Measurements from ENCODE around the gene ENTPD2. TPM values are rescaled to one million over a fixed set of nuclear protein-coding genes. Genes with fewer than 3 reads are reported as not detected.

Gene ENTPD2
- polyA plus RNA-seq, 3 donors: 5.5 to 7.4 (median 7.3) TPM

- DNase-seq: no peak
These were observed 21.8 kb downstream of the ENTPD2 start, which contains the start of gene FUT7 for GRCh38 chr9:137031904-137032640. TSS of gene FUT7 (minus strand) at chr9:137032088. CDS start at chr9:137031991, 97 bp downstream.

GRCh38 chr9:137030538-137031527, 23.0 kb downstream of the ENTPD2 start:
- DNase-seq: no peak

GRCh38 chr9:137030006-137030405, 23.9 kb downstream of the ENTPD2 start:
- no peak for DNase-seq

GRCh38 chr9:137029058-137029936, 24.6 kb downstream of the ENTPD2 start:
- no peak for DNase-seq

GRCh38 chr9:137028263-137029057, 25.4 kb downstream of the ENTPD2 start:
- DNase-seq: no peak

DNA sequence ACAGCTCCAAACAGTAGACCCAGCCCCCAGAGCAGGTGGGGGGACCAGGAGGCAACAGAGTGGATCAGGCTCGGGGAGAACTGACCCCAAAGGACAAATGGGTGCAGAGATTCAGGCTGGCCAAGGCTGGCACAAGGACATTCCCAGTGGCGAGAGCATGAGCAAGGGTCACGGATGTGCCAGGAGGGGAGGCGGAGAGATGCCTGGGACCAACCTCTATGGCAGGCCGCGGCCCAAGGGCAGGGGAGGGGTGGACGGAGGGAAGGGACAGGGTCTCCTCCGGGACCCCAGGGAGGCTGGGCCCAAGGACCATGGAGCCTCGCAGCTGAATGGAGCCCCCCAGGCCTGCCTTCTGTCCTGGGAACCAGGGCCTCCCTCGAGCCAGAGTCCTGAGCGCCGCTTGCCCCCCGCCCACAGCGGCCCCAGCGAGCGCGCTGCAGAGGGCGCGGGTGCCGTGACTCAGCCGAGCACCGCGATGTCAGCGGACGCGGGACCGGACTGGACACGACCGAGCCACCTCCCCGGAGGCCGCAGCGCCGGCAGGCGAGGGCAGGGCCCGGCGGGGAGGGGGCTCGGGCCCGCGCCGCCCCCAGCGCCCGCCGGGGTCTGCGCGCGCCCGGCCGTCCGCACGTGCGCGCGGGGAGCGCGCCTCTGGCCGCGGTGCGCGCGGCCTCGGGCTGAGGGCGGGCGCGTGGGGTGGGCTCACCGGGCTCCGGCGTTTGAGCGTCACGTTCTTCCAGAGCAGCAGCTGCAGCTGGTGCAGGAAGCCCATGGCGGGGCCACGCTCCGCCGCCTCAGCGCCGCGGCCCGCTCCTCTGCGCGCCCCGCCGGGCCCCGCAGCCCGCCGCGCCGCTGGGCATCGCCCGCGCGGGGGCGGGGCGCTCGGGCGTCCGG, 26.2 kb downstream of the ENTPD2 start, which contains the start of gene ABCA2:
Gene ABCA2 (minus strand): TSS at position 869 of the 894 bp plus-strand sequence. CDS start 97 bp downstream, at position 772.
- DNase-seq: no peak

DNA sequence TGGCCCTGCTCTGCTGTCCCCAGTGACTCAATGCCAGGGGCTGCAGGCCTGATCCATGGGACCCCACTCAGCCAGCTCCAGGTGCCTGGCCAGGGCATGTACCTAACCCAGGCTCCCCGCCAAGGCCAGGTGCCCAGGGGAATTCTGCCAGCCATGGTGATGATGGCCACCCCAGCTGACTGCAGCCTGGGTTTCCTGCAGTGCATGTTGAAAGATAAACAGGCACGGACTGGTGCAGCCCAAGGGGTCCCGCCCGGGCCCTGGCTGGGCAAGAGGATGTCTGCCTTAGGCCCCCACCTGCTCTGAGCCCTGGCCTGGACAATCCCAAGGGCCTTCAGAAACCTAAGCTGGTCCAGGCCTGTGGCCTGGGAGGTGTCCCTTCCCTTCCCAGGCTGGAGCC, 27.0 kb downstream of the ENTPD2 start:
- no peak for DNase-seq

- no peak for DNase-seq
These were observed 27.5 kb downstream of the ENTPD2 start for GRCh38 chr9:137026384-137026783.

DNA sequence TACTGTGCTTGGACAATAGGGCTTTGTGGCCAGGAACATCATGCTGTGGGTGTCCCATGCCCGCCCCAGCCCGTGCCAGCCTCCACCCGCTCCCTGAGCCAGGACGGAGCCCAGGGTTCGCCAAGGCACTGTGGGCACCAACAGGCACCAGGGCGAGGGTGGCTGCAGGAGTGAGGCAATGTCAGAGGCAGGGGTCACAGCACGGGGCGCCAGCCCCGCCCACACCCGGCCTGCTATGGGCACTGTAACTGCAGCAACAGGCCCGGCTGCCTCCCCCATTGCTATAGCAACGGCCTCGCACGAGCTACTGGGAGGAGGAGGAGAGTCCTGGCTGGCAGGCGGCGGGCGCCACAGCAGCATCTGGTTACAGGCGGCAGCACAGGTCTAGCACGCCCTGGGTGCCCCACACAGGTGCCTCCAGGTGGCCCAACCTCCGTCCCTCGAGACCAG, 28.3 kb downstream of the ENTPD2 start:
- peak; percentile 85 for DNase-seq

DNA sequence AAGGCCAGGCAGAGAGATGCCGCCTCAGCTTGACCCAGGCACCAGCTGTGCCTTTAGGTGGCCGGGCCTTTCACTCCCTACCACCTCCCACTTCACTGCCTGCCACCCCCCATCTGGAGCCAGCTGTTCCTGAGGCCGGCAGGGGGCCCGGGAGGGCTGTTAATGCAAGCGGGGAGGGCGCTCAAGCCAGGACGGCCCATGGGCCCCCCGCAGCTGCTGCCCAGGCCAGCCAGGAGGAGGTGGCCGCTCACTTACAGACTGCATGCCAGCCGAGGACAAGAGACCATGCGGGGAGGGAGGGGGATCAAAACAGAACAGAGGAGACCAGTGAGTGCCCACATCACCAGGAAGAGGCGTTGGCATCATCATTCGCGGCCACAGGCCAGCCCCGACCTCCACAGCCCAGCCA, 30.3 kb downstream of the ENTPD2 start:
- no peak for DNase-seq

GRCh38 chr9:137023157-137023556, 30.7 kb downstream of the ENTPD2 start:
- DNase-seq: no peak

- no peak for DNase-seq
These were observed 31.2 kb downstream of the ENTPD2 start for GRCh38 chr9:137022662-137023008.

GRCh38 chr9:137021979-137022661, 31.7 kb downstream of the ENTPD2 start:
- DNase-seq: no peak

GRCh38 chr9:137021568-137021978, 32.3 kb downstream of the ENTPD2 start:
- no peak for DNase-seq

DNA sequence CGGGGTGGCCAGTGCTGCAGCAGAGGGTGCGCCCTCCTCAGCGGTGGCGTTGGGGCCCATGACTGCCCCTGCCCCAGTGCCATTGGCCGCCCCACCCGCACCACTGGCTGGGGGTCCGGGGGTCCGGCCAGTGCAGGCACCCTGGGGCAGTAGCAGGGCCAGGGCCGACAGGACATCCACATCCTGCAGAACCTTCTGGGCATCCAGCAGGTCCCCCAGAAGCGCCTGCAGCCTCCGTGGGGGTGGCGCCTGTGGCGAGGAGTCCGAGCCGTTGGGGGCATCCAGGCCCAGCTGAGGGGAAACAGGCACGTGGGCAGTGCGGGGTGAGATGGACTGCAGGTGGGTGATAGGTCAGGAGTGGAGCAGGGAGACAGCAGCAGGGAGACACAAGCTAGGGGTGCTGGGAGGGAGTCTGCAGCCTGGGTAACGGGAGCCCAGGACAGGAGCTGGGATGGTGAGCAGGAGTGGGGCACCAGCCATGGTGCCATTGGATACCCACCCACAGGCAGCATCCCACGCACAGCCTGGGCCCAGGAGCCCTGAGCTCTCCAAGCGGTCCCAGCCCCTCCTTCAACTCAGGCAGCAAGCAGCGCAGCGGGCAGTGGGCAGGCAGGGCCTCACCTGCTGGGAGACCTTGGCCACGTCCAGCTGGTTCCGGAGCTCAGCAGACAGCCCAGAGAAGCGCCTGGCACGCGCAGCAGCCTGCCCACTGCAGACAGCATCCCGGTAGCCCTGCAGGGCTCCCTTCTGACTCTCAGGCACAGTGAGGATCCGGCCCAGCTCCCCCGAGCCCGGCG, 32.9 kb downstream of the ENTPD2 start:
- DNase-seq: no peak

- no peak for DNase-seq
These were observed 33.8 kb downstream of the ENTPD2 start for GRCh38 chr9:137019891-137020683.
